Measurements from ENCODE around the gene TTC29.

DNA sequence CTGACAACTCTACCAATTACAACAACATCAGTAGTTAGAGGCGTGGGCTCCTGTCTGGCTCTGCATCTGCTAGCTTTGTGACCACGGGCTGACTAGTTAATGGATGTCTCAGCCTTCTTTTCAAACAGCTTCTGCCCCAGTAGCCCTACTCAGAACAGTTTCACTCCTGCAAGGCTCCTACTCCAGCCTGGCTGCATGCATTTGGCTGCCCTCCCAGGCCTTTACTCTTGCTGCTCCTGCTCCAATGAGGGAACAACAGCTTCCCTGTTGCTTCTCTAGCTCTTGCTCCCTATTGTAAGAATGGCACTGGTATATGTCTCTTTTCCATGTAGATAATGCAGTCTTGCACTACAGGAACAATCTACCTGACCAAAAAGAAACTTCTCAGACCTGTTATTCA lies 93.3 kb downstream of the TTC29 start:
- TF ChIP-seq CTCF (IDR thresholded peaks at IDR 0.05) (no peak), POLR2A (IDR thresholded peaks at IDR 0.05) (no peak), POLR2AphosphoS5 (IDR thresholded peaks at IDR 0.05) (no peak)

All from breast epithelium (tissue), 3 donors.